Esophagus muscularis mucosa (tissue), 4 donors: ENCODE data around the gene CAPRIN1. TPM values are rescaled to one million over a fixed set of nuclear protein-coding genes. Genes with fewer than 3 reads are reported as not detected.

Source experiments
- DNase-seq: peaks from one replicate; pipeline ENCODE4 v3.0.0-alpha.2; 2017; ENCODE audit errors: extremely low spot score
- H3K27ac ChIP-seq, 4 donors: fragments of 200-600 bp; sonication (generic); replicated peaks in 1 of 4; 1 replicate in 3 of 4; 2 replicates in 1 of 4; pipeline ENCODE4 v1.5.1; 2016 to 2019; ENCODE audit warnings: mild to moderate bottlenecking in 1 of 4
- H3K27me3 ChIP-seq, 4 donors: fragments of 200-600 bp; sonication (generic); one replicate each; pipeline versions ENCODE4 v1.5.1 to v1.6.0; 2016 to 2019
- H3K36me3 ChIP-seq, 4 donors: fragments of 200-600 bp; sonication (generic); one replicate each; pipeline ENCODE4 v1.5.1; 2016 to 2019
- H3K4me1 ChIP-seq, 4 donors: fragments of 200-600 bp; sonication (generic); one replicate each; pipeline ENCODE4 v1.5.1; 2016 to 2019
- H3K4me3 ChIP-seq, 4 donors: fragments of 200-600 bp; sonication (generic); 1 replicate in 2 of 4; 2 replicates in 2 of 4; pipeline ENCODE4 v1.5.1; 2016 to 2019; ENCODE audit warnings: mild to moderate bottlenecking in 4 of 4, moderate library complexity in 1 of 4
- H3K9me3 ChIP-seq, 4 donors: fragments of 200-600 bp; sonication (generic); 1 replicate in 3 of 4; 2 replicates in 1 of 4; pipeline ENCODE4 v1.5.1; 2016 to 2019
- CTCF ChIP-seq, 3 experiments: fragments of 200-600 bp in 2 of 3; fragments of 450-650 bp in 1 of 3; sonication (generic) in 2 of 3; IDR thresholded peaks; one replicate each; pipeline ENCODE4 v1.5.1; 2017 to 2019; ENCODE audit warnings: antibody characterized with exemption in 3 of 3, mild to moderate bottlenecking in 2 of 3, moderate library complexity in 1 of 3
- EP300 ChIP-seq: sonication (generic); formaldehyde crosslinking; IDR thresholded peaks from one replicate; pipeline ENCODE4 v1.6.1; 2017; ENCODE audit warnings: antibody characterized with exemption
- POLR2A ChIP-seq: fragments of 450-650 bp; IDR thresholded peaks from one replicate; pipeline ENCODE4 v1.6.1; 2017; ENCODE audit warnings: antibody characterized with exemption, moderate library complexity, mild to moderate bottlenecking, low read depth
- POLR2AphosphoS5 ChIP-seq, 2 donors: sonication (generic); formaldehyde crosslinking; IDR thresholded peaks; one replicate each; pipeline ENCODE4 v1.6.1; 2017; ENCODE audit warnings: antibody characterized with exemption in 2 of 2
- WGBS: methylation state at CpG from one replicate; pipeline ENCODE4 v1.1.5; 2018; 5-methylcytosine and 5-hydroxymethylcytosine counted together
- intact Hi-C: fragments of 100-400 bp; cut with DNase I; formaldehyde crosslinking; loops from one replicate; pipeline ENCODE4 v1.15.1; 2023
- total RNA-seq, 4 donors: library from RNA; depleted of rRNA; stranded (reverse); fragments of >200 nt; gene quantifications; one replicate each; pipeline versions ENCODE4 v1.1.0 to v1.2.1, GENCODE V29; 2016

The CAPRIN1 gene
- 100 to 1,000 TPM in 3 of 4 donors, 10 to 100 TPM in 1; 99.9 to 152 (median 103) TPM for total RNA-seq

GRCh38 chr11:34051349-34052035 is at the start of gene CAPRIN1:
CAPRIN1 (plus strand) TSS chr11:34051731; CDS start chr11:34052421, 690 bp downstream.
- Histone ChIP-seq H3K4me1 (peaks cover 35 to 40% (median 39%) of the 10 kb centered on the region in 4 donors), H3K27ac (peak within 1 kb of the TSS; percentile 94 to 99 (median 97)), H3K9me3 (no peaks in the 10 kb centered on the region), H3K4me3 (peak within 1 kb of the TSS; percentile 69 to 98 (median 82)), H3K27me3 (no peaks in the 10 kb centered on the region), H3K36me3 (peaks cover 0 to 8% (median 5%) of the 10 kb centered on the region in 4 donors)
- TF ChIP-seq CTCF (IDR thresholded peaks at IDR 0.05) (no peak), POLR2AphosphoS5 (IDR thresholded peaks at IDR 0.05) (peak; percentile 66 to 88), POLR2A (peak; percentile 62), EP300 (no peak)
- 0% methylated on average over 7 of the region's 64 CpGs for WGBS
- DNase-seq, result peak; percentile 93
- intact Hi-C loops, result loop anchor here (2.0 to 5.0 kb wide), 3 partner anchors 53 to 306 kb away; partner anchors contain the start of genes ABTB2 and NAT10

- WGBS, result 73% methylated on average over 4 of the region's 4 CpGs
- H3K9me3 ChIP-seq, result no peaks in the 10 kb centered on the region
- no peak overlapping the region for H3K27ac ChIP-seq
- no peak for DNase-seq
- intact Hi-C loops, result no loop called here
- no peaks in the 10 kb centered on the region for H3K36me3 ChIP-seq
- peaks cover 0 to 5% (median 3%) of the 10 kb centered on the region in 4 donors for H3K4me1 ChIP-seq
- H3K4me3 ChIP-seq, result no peak overlapping the region
- TF ChIP-seq POLR2AphosphoS5 (IDR thresholded peaks at IDR 0.05) (no peak), CTCF (IDR thresholded peaks at IDR 0.05) (no peak), POLR2A (no peak), EP300 (no peak)
- H3K27me3 ChIP-seq, result peaks cover 0 to 3% (median 0%) of the 10 kb centered on the region in 4 donors
These were observed 49.1 kb upstream of the CAPRIN1 start for GRCh38 chr11:34002420-34002819.

GRCh38 chr11:34004236-34004635 is 47.3 kb upstream of the CAPRIN1 start:
- H3K27me3 ChIP-seq, result peaks cover 0 to 9% (median 0%) of the 10 kb centered on the region in 4 donors
- H3K36me3 ChIP-seq, result no peaks in the 10 kb centered on the region
- no peak for TF ChIP-seq EP300
- no peaks in the 10 kb centered on the region for H3K4me1 ChIP-seq
- WGBS, result 83% methylated on average over 3 of the region's 3 CpGs
- no peaks in the 10 kb centered on the region for H3K9me3 ChIP-seq
- H3K27ac ChIP-seq, result no peak overlapping the region
- DNase-seq, result no peak
- intact Hi-C loops, result no loop called here
- H3K4me3 ChIP-seq, result no peak overlapping the region

- Histone ChIP-seq H3K4me1 (no peaks in the 10 kb centered on the region), H3K4me3 (no peak overlapping the region), H3K27ac (no peak overlapping the region), H3K36me3 (no peaks in the 10 kb centered on the region), H3K9me3 (no peaks in the 10 kb centered on the region), H3K27me3 (peaks cover 0 to 6% (median 0%) of the 10 kb centered on the region in 4 donors)
- TF ChIP-seq POLR2AphosphoS5 (IDR thresholded peaks at IDR 0.05) (no peak), EP300 (no peak), POLR2A (no peak), CTCF (IDR thresholded peaks at IDR 0.05) (no peak)
- no peak for DNase-seq
- 36% methylated on average over 2 of the region's 2 CpGs for WGBS
- intact Hi-C loops, result no loop called here
These were observed 44.7 kb upstream of the CAPRIN1 start for GRCh38 chr11:34006876-34007275.

GRCh38 chr11:34012734-34013133 is 38.8 kb upstream of the CAPRIN1 start:
- no peaks in the 10 kb centered on the region for H3K9me3 ChIP-seq
- H3K36me3 ChIP-seq, result no peaks in the 10 kb centered on the region
- WGBS, result 92% methylated on average over 1 of the region's 1 CpG
- no peak overlapping the region for H3K27ac ChIP-seq
- H3K27me3 ChIP-seq, result peaks cover 0 to 6% (median 0%) of the 10 kb centered on the region in 4 donors
- no peak for DNase-seq
- no peaks in the 10 kb centered on the region for H3K4me1 ChIP-seq
- TF ChIP-seq CTCF (IDR thresholded peaks at IDR 0.05) (no peak), POLR2A (no peak), EP300 (no peak), POLR2AphosphoS5 (IDR thresholded peaks at IDR 0.05) (no peak)
- no peak overlapping the region for H3K4me3 ChIP-seq
- intact Hi-C loops, result no loop called here
